Measurements from ENCODE around the gene UBE3D.

The UBE3D gene

GRCh38 chr6:82917346-82918064, 148.1 kb downstream of the UBE3D start:
- Histone ChIP-seq H3K36me3 (ENCODE audit: control insufficient read depth, low read length) (peaks cover 8% of the 10 kb centered on the region; the same call in 1 of the 2 replicates), H4K20me1 (ENCODE audit: control insufficient read depth, insufficient read depth, low read depth, low read length) (no peaks in the 10 kb centered on the region), H3F3A (ENCODE audit: control insufficient read depth, insufficient read depth) (no peaks in the 10 kb centered on the region), H3K9me3 (ENCODE audit: control insufficient read depth, insufficient read depth, low read length) (peaks cover 10% of the 10 kb centered on the region; the same call in 1 of the 2 replicates), H3K79me2 (ENCODE audit: control insufficient read depth, low read length) (no peaks in the 10 kb centered on the region), H3K4me3 (ENCODE audit: low read length) (no peak overlapping the region), H3K4me1 (ENCODE audit: control insufficient read depth, low read length) (no peaks in the 10 kb centered on the region), H3K27ac (ENCODE audit: low read depth, low read length) (no peak overlapping the region), H3K9me2 (replicated peaks; ENCODE audit: control insufficient read depth, low read length) (no peaks in the 10 kb centered on the region), H3K27me3 (ENCODE audit: control insufficient read depth, low read length) (no peaks in the 10 kb centered on the region), H3K4me2 (ENCODE audit: low read length) (no peak overlapping the region)
- TF ChIP-seq, protein P1, sequence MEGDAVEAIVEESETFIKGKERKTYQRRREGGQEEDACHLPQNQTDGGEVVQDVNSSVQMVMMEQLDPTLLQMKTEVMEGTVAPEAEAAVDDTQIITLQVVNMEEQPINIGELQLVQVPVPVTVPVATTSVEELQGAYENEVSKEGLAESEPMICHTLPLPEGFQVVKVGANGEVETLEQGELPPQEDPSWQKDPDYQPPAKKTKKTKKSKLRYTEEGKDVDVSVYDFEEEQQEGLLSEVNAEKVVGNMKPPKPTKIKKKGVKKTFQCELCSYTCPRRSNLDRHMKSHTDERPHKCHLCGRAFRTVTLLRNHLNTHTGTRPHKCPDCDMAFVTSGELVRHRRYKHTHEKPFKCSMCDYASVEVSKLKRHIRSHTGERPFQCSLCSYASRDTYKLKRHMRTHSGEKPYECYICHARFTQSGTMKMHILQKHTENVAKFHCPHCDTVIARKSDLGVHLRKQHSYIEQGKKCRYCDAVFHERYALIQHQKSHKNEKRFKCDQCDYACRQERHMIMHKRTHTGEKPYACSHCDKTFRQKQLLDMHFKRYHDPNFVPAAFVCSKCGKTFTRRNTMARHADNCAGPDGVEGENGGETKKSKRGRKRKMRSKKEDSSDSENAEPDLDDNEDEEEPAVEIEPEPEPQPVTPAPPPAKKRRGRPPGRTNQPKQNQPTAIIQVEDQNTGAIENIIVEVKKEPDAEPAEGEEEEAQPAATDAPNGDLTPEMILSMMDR (IDR thresholded peaks at IDR 0.05; ENCODE audit: low read depth, low read length, poor library complexity, severe bottlenecking): no peak
- TF ChIP-seq EZH2phosphoT487 (IDR thresholded peaks at IDR 0.05; ENCODE audit: borderline replicate concordance, low read length): no peak

- Histone ChIP-seq H3F3A (ENCODE audit: control insufficient read depth, insufficient read depth) (no peaks in the 10 kb centered on the region), H3K27ac (ENCODE audit: low read depth, low read length) (no peak overlapping the region), H3K27me3 (ENCODE audit: control insufficient read depth, low read length) (no peaks in the 10 kb centered on the region), H4K20me1 (ENCODE audit: control insufficient read depth, insufficient read depth, low read depth, low read length) (no peaks in the 10 kb centered on the region), H3K36me3 (ENCODE audit: control insufficient read depth, low read length) (peaks cover 8% of the 10 kb centered on the region; the same call in 1 of the 2 replicates), H3K4me2 (ENCODE audit: low read length) (no peak overlapping the region), H3K9me3 (ENCODE audit: control insufficient read depth, insufficient read depth, low read length) (peaks cover 10% of the 10 kb centered on the region; the same call in 1 of the 2 replicates), H3K4me3 (ENCODE audit: low read length) (no peak overlapping the region), H3K9me2 (replicated peaks; ENCODE audit: control insufficient read depth, low read length) (no peaks in the 10 kb centered on the region), H3K79me2 (ENCODE audit: control insufficient read depth, low read length) (no peaks in the 10 kb centered on the region), H3K4me1 (ENCODE audit: control insufficient read depth, low read length) (no peaks in the 10 kb centered on the region)
- TF ChIP-seq, protein P1 (IDR thresholded peaks at IDR 0.05; ENCODE audit: low read depth, low read length, poor library complexity, severe bottlenecking): no peak
- no peak for TF ChIP-seq EZH2phosphoT487 (IDR thresholded peaks at IDR 0.05; ENCODE audit: borderline replicate concordance, low read length)
These were observed 150.0 kb downstream of the UBE3D start for GRCh38 chr6:82915666-82916065.

DNA sequence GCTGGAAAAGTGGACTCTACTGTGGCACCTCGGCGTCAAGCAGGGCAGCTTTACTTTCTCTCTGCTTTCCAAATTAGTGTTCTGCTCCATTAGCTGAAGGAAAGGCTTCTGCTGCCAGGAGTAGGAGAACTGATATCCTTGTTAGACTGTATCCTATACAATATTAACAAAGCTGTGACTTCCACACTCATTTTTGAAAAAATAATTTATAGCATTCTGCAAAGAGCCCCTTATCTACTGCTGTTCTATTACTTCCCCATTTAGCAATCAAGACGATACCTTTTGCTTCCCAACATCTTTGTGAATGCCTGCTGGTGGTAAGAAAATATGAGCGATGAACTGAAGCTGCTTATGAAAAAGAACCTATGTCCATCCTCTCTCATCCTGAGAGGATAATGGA, 151.1 kb downstream of the UBE3D start:
- no peak for TF ChIP-seq EZH2phosphoT487 (IDR thresholded peaks at IDR 0.05; ENCODE audit: borderline replicate concordance, low read length)
- TF ChIP-seq, protein P1 (IDR thresholded peaks at IDR 0.05; ENCODE audit: low read depth, low read length, poor library complexity, severe bottlenecking): no peak
- Histone ChIP-seq H3K4me1 (ENCODE audit: control insufficient read depth, low read length) (no peaks in the 10 kb centered on the region), H3F3A (ENCODE audit: control insufficient read depth, insufficient read depth) (no peaks in the 10 kb centered on the region), H3K9me3 (ENCODE audit: control insufficient read depth, insufficient read depth, low read length) (peaks cover 10% of the 10 kb centered on the region; the same call in 1 of the 2 replicates), H3K27ac (ENCODE audit: low read depth, low read length) (no peak overlapping the region), H3K4me2 (ENCODE audit: low read length) (no peak overlapping the region), H3K4me3 (ENCODE audit: low read length) (no peak overlapping the region), H3K9me2 (replicated peaks; ENCODE audit: control insufficient read depth, low read length) (no peaks in the 10 kb centered on the region), H4K20me1 (ENCODE audit: control insufficient read depth, insufficient read depth, low read depth, low read length) (no peaks in the 10 kb centered on the region), H3K79me2 (ENCODE audit: control insufficient read depth, low read length) (no peaks in the 10 kb centered on the region), H3K27me3 (ENCODE audit: control insufficient read depth, low read length) (no peaks in the 10 kb centered on the region), H3K36me3 (ENCODE audit: control insufficient read depth, low read length) (peaks cover 8% of the 10 kb centered on the region; the same call in 1 of the 2 replicates)
